ENCODE measurements around the gene NAALAD2.
A peak's percentile ranks its signal among the peaks of the same experiment; 100 is the strongest.

The NAALAD2 gene

GRCh38 chr11:90223248-90223585 lies 88.8 kb downstream of the NAALAD2 start:
- Histone ChIP-seq H3K18ac (ENCODE audit: low read length) (peak overlapping the region; percentile 84), H4K91ac (ENCODE audit: low read depth, low read length, poor library complexity) (no peak overlapping the region), H3K23ac (ENCODE audit: low read depth, low read length, poor library complexity) (peak overlapping the region; percentile 58), H3K4me2 (ENCODE audit: insufficient read depth, low read length, poor library complexity, severe bottlenecking) (peak overlapping the region; percentile 83), H2BK5ac (ENCODE audit: low read length) (no peak overlapping the region), H2BK15ac (ENCODE audit: low read length) (no peak overlapping the region), H3K4me1 (ENCODE audit: control insufficient read depth in 2 of 2, insufficient read depth in 1 of 2, low read depth in 1 of 2, low read length in 2 of 2) (peaks cover 0 to 2% of the 10 kb centered on the region in 2 donors), H3K4me3 (ENCODE audit: low read length in 2 of 2) (peak overlapping the region; percentile 71 to 90), H4K8ac (ENCODE audit: low read depth, low read length) (peak overlapping the region; percentile 53), H2AK5ac (ENCODE audit: low read depth, low read length) (no peak overlapping the region), H2BK120ac (ENCODE audit: low read depth, low read length) (no peak overlapping the region), H3K14ac (ENCODE audit: low read length) (no peak overlapping the region), H3K36me3 (replicated peaks in 1 of 2; ENCODE audit: control insufficient read depth in 2 of 2, insufficient read depth in 2 of 2, low read length in 2 of 2) (no peaks in the 10 kb centered on the region), H3K9me3 (replicated peaks in 1 of 2; ENCODE audit: control insufficient read depth in 2 of 2, insufficient read depth in 1 of 2, low read depth in 1 of 2, low read length in 2 of 2) (no peaks in the 10 kb centered on the region), H3K79me1 (ENCODE audit: low read depth, low read length) (no peaks in the 10 kb centered on the region), H3K27ac (replicated peaks; ENCODE audit: low read length) (peak overlapping the region; percentile 6), H3K27me3 (ENCODE audit: control insufficient read depth in 3 of 3, insufficient read depth in 3 of 3, low read depth in 1 of 3, low read length in 3 of 3) (no peaks in the 10 kb centered on the region), H3K9ac (ENCODE audit: low read depth, low read length, poor library complexity) (peak overlapping the region; percentile 91), H3K4ac (ENCODE audit: low read length) (no peak overlapping the region), H2BK12ac (ENCODE audit: low read length) (no peak overlapping the region), H2AFZ (ENCODE audit: low read length) (peak overlapping the region; percentile 92)
- WGBS, 2 donors (ENCODE audit: extremely low coverage in 2 of 2, insufficient read length in 2 of 2, insufficient replicate concordance in 1 of 2): no CpG with 5 or more reads among the region's 12 CpGs
- no peak for DNase-seq (ENCODE audit: low spot score)

- H3K79me1 ChIP-seq (ENCODE audit: low read depth, low read length): no peaks in the 10 kb centered on the region
- H3K4me2 ChIP-seq (ENCODE audit: insufficient read depth, low read length, poor library complexity, severe bottlenecking): no peak overlapping the region
- H3K4ac ChIP-seq (ENCODE audit: low read length): no peak overlapping the region
- no peak overlapping the region for H2BK15ac ChIP-seq (ENCODE audit: low read length)
- no peak overlapping the region for H2AK5ac ChIP-seq (ENCODE audit: low read depth, low read length)
- H3K9me3 ChIP-seq (replicated peaks in 1 of 2; ENCODE audit: control insufficient read depth in 2 of 2, insufficient read depth in 1 of 2, low read depth in 1 of 2, low read length in 2 of 2): no peaks in the 10 kb centered on the region
- H4K91ac ChIP-seq (ENCODE audit: low read depth, low read length, poor library complexity): no peak overlapping the region
- H3K4me1 ChIP-seq (ENCODE audit: control insufficient read depth in 2 of 2, insufficient read depth in 1 of 2, low read depth in 1 of 2, low read length in 2 of 2): no peaks in the 10 kb centered on the region
- no peak overlapping the region for H3K27ac ChIP-seq (replicated peaks; ENCODE audit: low read length)
- no peak overlapping the region for H3K23ac ChIP-seq (ENCODE audit: low read depth, low read length, poor library complexity)
- H2BK5ac ChIP-seq (ENCODE audit: low read length): no peak overlapping the region
- no CpG with 5 or more reads among the region's 3 CpGs for WGBS, 2 donors (ENCODE audit: extremely low coverage in 2 of 2, insufficient read length in 2 of 2, insufficient replicate concordance in 1 of 2)
- no peak overlapping the region for H3K18ac ChIP-seq (ENCODE audit: low read length)
- H3K36me3 ChIP-seq (replicated peaks in 1 of 2; ENCODE audit: control insufficient read depth in 2 of 2, insufficient read depth in 2 of 2, low read length in 2 of 2): no peaks in the 10 kb centered on the region
- DNase-seq (ENCODE audit: low spot score): no peak
- H3K27me3 ChIP-seq (ENCODE audit: control insufficient read depth in 3 of 3, insufficient read depth in 3 of 3, low read depth in 1 of 3, low read length in 3 of 3): peaks cover 0 to 6% (median 0%) of the 10 kb centered on the region in 3 experiments
- no peak overlapping the region for H3K9ac ChIP-seq (ENCODE audit: low read depth, low read length, poor library complexity)
- no peak overlapping the region for H3K14ac ChIP-seq (ENCODE audit: low read length)
- H4K8ac ChIP-seq (ENCODE audit: low read depth, low read length): no peak overlapping the region
- no peak overlapping the region for H2BK12ac ChIP-seq (ENCODE audit: low read length)
- H2AFZ ChIP-seq (ENCODE audit: low read length): no peak overlapping the region
- H2BK120ac ChIP-seq (ENCODE audit: low read depth, low read length): no peak overlapping the region
- no peak overlapping the region for H3K4me3 ChIP-seq (ENCODE audit: low read length in 2 of 2)
Measured at GRCh38 chr11:90228056-90228455, 93.6 kb downstream of the NAALAD2 start.

- no peak overlapping the region for H2BK12ac ChIP-seq (ENCODE audit: low read length)
- H3K9ac ChIP-seq (ENCODE audit: low read depth, low read length, poor library complexity): no peak overlapping the region
- no CpG with 5 or more reads among the region's 1 CpG for WGBS, 2 donors (ENCODE audit: extremely low coverage in 2 of 2, insufficient read length in 2 of 2, insufficient replicate concordance in 1 of 2)
- H3K23ac ChIP-seq (ENCODE audit: low read depth, low read length, poor library complexity): no peak overlapping the region
- H3K79me1 ChIP-seq (ENCODE audit: low read depth, low read length): no peaks in the 10 kb centered on the region
- no peak overlapping the region for H3K4ac ChIP-seq (ENCODE audit: low read length)
- no peak overlapping the region for H2AK5ac ChIP-seq (ENCODE audit: low read depth, low read length)
- H2AFZ ChIP-seq (ENCODE audit: low read length): no peak overlapping the region
- H2BK120ac ChIP-seq (ENCODE audit: low read depth, low read length): no peak overlapping the region
- H3K4me3 ChIP-seq (ENCODE audit: low read length in 2 of 2): no peak overlapping the region
- H4K91ac ChIP-seq (ENCODE audit: low read depth, low read length, poor library complexity): no peak overlapping the region
- H3K27me3 ChIP-seq (ENCODE audit: control insufficient read depth in 3 of 3, insufficient read depth in 3 of 3, low read depth in 1 of 3, low read length in 3 of 3): peaks cover 0 to 6% (median 0%) of the 10 kb centered on the region in 3 experiments
- H2BK15ac ChIP-seq (ENCODE audit: low read length): no peak overlapping the region
- no peaks in the 10 kb centered on the region for H3K36me3 ChIP-seq (replicated peaks in 1 of 2; ENCODE audit: control insufficient read depth in 2 of 2, insufficient read depth in 2 of 2, low read length in 2 of 2)
- H3K4me2 ChIP-seq (ENCODE audit: insufficient read depth, low read length, poor library complexity, severe bottlenecking): no peak overlapping the region
- no peak for DNase-seq (ENCODE audit: low spot score)
- H3K27ac ChIP-seq (replicated peaks; ENCODE audit: low read length): no peak overlapping the region
- H4K8ac ChIP-seq (ENCODE audit: low read depth, low read length): no peak overlapping the region
- no peak overlapping the region for H2BK5ac ChIP-seq (ENCODE audit: low read length)
- H3K9me3 ChIP-seq (replicated peaks in 1 of 2; ENCODE audit: control insufficient read depth in 2 of 2, insufficient read depth in 1 of 2, low read depth in 1 of 2, low read length in 2 of 2): no peaks in the 10 kb centered on the region
- H3K18ac ChIP-seq (ENCODE audit: low read length): no peak overlapping the region
- no peak overlapping the region for H3K14ac ChIP-seq (ENCODE audit: low read length)
- no peaks in the 10 kb centered on the region for H3K4me1 ChIP-seq (ENCODE audit: control insufficient read depth in 2 of 2, insufficient read depth in 1 of 2, low read depth in 1 of 2, low read length in 2 of 2)
Measured at GRCh38 chr11:90229791-90230190, 95.3 kb downstream of the NAALAD2 start.

DNA sequence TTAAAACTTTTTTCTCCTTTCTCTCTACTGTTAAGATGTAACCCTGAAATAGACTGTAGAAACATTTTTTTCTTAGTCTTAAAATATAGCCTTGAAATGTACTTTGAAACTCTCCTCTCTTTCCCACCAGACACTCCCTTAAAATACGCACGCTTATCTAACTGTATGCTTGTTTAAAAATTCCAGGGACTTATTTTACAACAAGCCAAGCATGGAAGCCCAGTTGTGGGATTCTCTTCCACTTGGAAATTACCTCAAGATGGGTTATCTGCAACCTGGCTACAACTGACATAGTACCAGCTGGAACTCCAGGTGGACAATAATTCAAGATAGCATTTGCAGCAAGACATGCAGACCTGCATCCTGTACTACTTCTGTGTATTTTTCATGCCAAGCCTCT lies 100.5 kb downstream of the NAALAD2 start:
- Histone ChIP-seq H3K36me3 (replicated peaks in 1 of 2; ENCODE audit: control insufficient read depth in 2 of 2, insufficient read depth in 2 of 2, low read length in 2 of 2) (no peaks in the 10 kb centered on the region), H3K4me2 (ENCODE audit: insufficient read depth, low read length, poor library complexity, severe bottlenecking) (no peak overlapping the region), H3K27me3 (ENCODE audit: control insufficient read depth in 3 of 3, insufficient read depth in 3 of 3, low read depth in 1 of 3, low read length in 3 of 3) (peaks cover 0 to 11% (median 0%) of the 10 kb centered on the region in 3 experiments), H3K18ac (ENCODE audit: low read length) (no peak overlapping the region), H4K8ac (ENCODE audit: low read depth, low read length) (no peak overlapping the region), H3K14ac (ENCODE audit: low read length) (no peak overlapping the region), H2AK5ac (ENCODE audit: low read depth, low read length) (no peak overlapping the region), H2BK120ac (ENCODE audit: low read depth, low read length) (no peak overlapping the region), H2BK5ac (ENCODE audit: low read length) (no peak overlapping the region), H3K27ac (replicated peaks; ENCODE audit: low read length) (no peak overlapping the region), H3K4ac (ENCODE audit: low read length) (no peak overlapping the region), H2AFZ (ENCODE audit: low read length) (no peak overlapping the region), H2BK15ac (ENCODE audit: low read length) (no peak overlapping the region), H2BK12ac (ENCODE audit: low read length) (no peak overlapping the region), H3K9me3 (replicated peaks in 1 of 2; ENCODE audit: control insufficient read depth in 2 of 2, insufficient read depth in 1 of 2, low read depth in 1 of 2, low read length in 2 of 2) (no peaks in the 10 kb centered on the region), H3K4me3 (ENCODE audit: low read length in 2 of 2) (no peak overlapping the region), H4K91ac (ENCODE audit: low read depth, low read length, poor library complexity) (no peak overlapping the region), H3K79me1 (ENCODE audit: low read depth, low read length) (no peaks in the 10 kb centered on the region), H3K23ac (ENCODE audit: low read depth, low read length, poor library complexity) (no peak overlapping the region), H3K4me1 (ENCODE audit: control insufficient read depth in 2 of 2, insufficient read depth in 1 of 2, low read depth in 1 of 2, low read length in 2 of 2) (peaks cover under 1% of the 10 kb centered on the region in 2 donors), H3K9ac (ENCODE audit: low read depth, low read length, poor library complexity) (no peak overlapping the region)
- no CpG with 5 or more reads among the region's 2 CpGs for WGBS, 2 donors (ENCODE audit: extremely low coverage in 2 of 2, insufficient read length in 2 of 2, insufficient replicate concordance in 1 of 2)
- no peak for DNase-seq (ENCODE audit: low spot score)
